ENCODE results near the gene CHRNA1. TPM values are rescaled to one million over a fixed set of nuclear protein-coding genes. Genes with fewer than 3 reads are reported as not detected.

Gene CHRNA1
- total RNA-seq, result not detected
- polyA plus RNA-seq (2013, experiment 1 of 2), result 1.1 TPM
- polyA plus RNA-seq (2013, experiment 2 of 2), result 2.0 TPM
- long read RNA-seq, experiment 1, result 0 reads
- long read RNA-seq, experiment 2, result 0 reads
- long read RNA-seq, experiment 3, result 0 reads
- long read RNA-seq, experiment 4, result 0 reads

GRCh38 chr2:174764280-174765255, at the start of gene CHRNA1:
Gene CHRNA1 (minus strand): TSS chr2:174764472. CDS start chr2:174764394, 78 bp downstream.
- H3K4me3 ChIP-seq (ENCODE audit: low read length), result no peak within 1 kb of the TSS
- no peak for DNase-seq
- H3K9ac ChIP-seq (ENCODE audit: extremely low read depth, low read length, poor library complexity, severe bottlenecking), result no peak within 1 kb of the TSS
- Mint-ChIP-seq H3K4me1 (peaks cover 4% of the 10 kb centered on the region), H3K27ac (no peak within 1 kb of the TSS), H3K27me3 (ENCODE audit: insufficient read depth) (no peaks in the 10 kb centered on the region), H3K36me3 (ENCODE audit: low read depth) (no peaks in the 10 kb centered on the region), H3K9me3 (no peaks in the 10 kb centered on the region), H3K4me3 (no peak within 1 kb of the TSS)
- H3K9me3 ChIP-seq (ENCODE audit: control insufficient read depth, low read length), result no peaks in the 10 kb centered on the region
- H3K36me3 ChIP-seq (ENCODE audit: control insufficient read depth, insufficient read depth, low read length), result no peaks in the 10 kb centered on the region
- peak within 1 kb of the TSS; percentile 21 for H3K27ac ChIP-seq (ENCODE audit: low read depth, low read length)
- WGBS, 2 experiments (ENCODE audit: insufficient coverage in 1 of 2, insufficient read length in 1 of 2), result 93% methylated on average over 9 to 13 of the region's 13 CpGs
- no peaks in the 10 kb centered on the region for H3K4me1 ChIP-seq (ENCODE audit: control insufficient read depth, insufficient read depth, low read length)
- H3K27me3 ChIP-seq (ENCODE audit: control insufficient read depth, insufficient read depth, low read length, poor library complexity, severe bottlenecking), result no peaks in the 10 kb centered on the region
- TF ChIP-seq CTCF (conservative IDR thresholded peaks at IDR 0.05), result no peak

- Histone ChIP-seq H3K27me3 (ENCODE audit: control insufficient read depth, insufficient read depth, low read length, poor library complexity, severe bottlenecking) (no peaks in the 10 kb centered on the region), H3K4me3 (ENCODE audit: low read length) (no peak overlapping the region), H3K9ac (ENCODE audit: extremely low read depth, low read length, poor library complexity, severe bottlenecking) (no peak overlapping the region), H3K36me3 (ENCODE audit: control insufficient read depth, insufficient read depth, low read length) (peaks cover 18% of the 10 kb centered on the region), H3K27ac (ENCODE audit: low read depth, low read length) (no peak overlapping the region), H3K9me3 (ENCODE audit: control insufficient read depth, low read length) (no peaks in the 10 kb centered on the region), H3K4me1 (ENCODE audit: control insufficient read depth, insufficient read depth, low read length) (no peaks in the 10 kb centered on the region)
- Mint-ChIP-seq H3K4me1 (no peaks in the 10 kb centered on the region), H3K36me3 (ENCODE audit: low read depth) (peaks cover 11% of the 10 kb centered on the region), H3K4me3 (no peak overlapping the region), H3K27ac (no peak overlapping the region), H3K27me3 (ENCODE audit: insufficient read depth) (no peaks in the 10 kb centered on the region), H3K9me3 (no peaks in the 10 kb centered on the region)
- no peak for DNase-seq
- no peak for TF ChIP-seq CTCF (conservative IDR thresholded peaks at IDR 0.05)
- 89 to 96% methylated on average over 7 of the region's 7 CpGs for whole genome bisulfite sequencing, 2 experiments (ENCODE audit: insufficient coverage in 1 of 2, insufficient read length in 1 of 2)
Measured at GRCh38 chr2:174812037-174812436, 47.8 kb upstream of the CHRNA1 start.

- H3K9ac ChIP-seq (ENCODE audit: extremely low read depth, low read length, poor library complexity, severe bottlenecking), result no peak overlapping the region
- DNase-seq, result no peak
- TF ChIP-seq CTCF (conservative IDR thresholded peaks at IDR 0.05), result no peak
- no peaks in the 10 kb centered on the region for H3K27me3 ChIP-seq (ENCODE audit: control insufficient read depth, insufficient read depth, low read length, poor library complexity, severe bottlenecking)
- no peaks in the 10 kb centered on the region for H3K9me3 Mint-ChIP-seq
- H3K27me3 Mint-ChIP-seq (ENCODE audit: insufficient read depth), result no peaks in the 10 kb centered on the region
- no peak overlapping the region for H3K4me3 Mint-ChIP-seq
- no peak overlapping the region for H3K27ac ChIP-seq (ENCODE audit: low read depth, low read length)
- WGBS, 2 experiments (ENCODE audit: insufficient coverage in 1 of 2, insufficient read length in 1 of 2), result 83 to 100% methylated on average over 1 of the region's 1 CpG
- no peaks in the 10 kb centered on the region for H3K4me1 ChIP-seq (ENCODE audit: control insufficient read depth, insufficient read depth, low read length)
- H3K9me3 ChIP-seq (ENCODE audit: control insufficient read depth, low read length), result no peaks in the 10 kb centered on the region
- H3K27ac Mint-ChIP-seq, result no peak overlapping the region
- no peak overlapping the region for H3K4me3 ChIP-seq (ENCODE audit: low read length)
- H3K36me3 Mint-ChIP-seq (ENCODE audit: low read depth), result peaks cover 19% of the 10 kb centered on the region
- H3K36me3 ChIP-seq (ENCODE audit: control insufficient read depth, insufficient read depth, low read length), result peaks cover 18% of the 10 kb centered on the region
- H3K4me1 Mint-ChIP-seq, result no peaks in the 10 kb centered on the region
Measured at GRCh38 chr2:174807931-174808330, 43.7 kb upstream of the CHRNA1 start.
